ENCODE results near the gene MEGF11. TPM values are rescaled to one million over a fixed set of nuclear protein-coding genes. Genes with fewer than 3 reads are reported as not detected.

MEGF11 gene
- polyA plus RNA-seq, 1 of the 3 experiments (the other 2 are of a cell fraction), result not detected

GRCh38 chr15:66178531-66178910 lies 75.0 kb downstream of the MEGF11 start:
- H3K27me3 ChIP-seq (ENCODE audit: insufficient read depth), result peaks cover 31% of the 10 kb centered on the region
- no peaks in the 10 kb centered on the region for H3K79me2 ChIP-seq (ENCODE audit: insufficient read depth)
- 0 out of 4 replicates have a peak overlapping the region, but pooled peaks of 1 of the 2 experiments have one; percentile 14 for H3K27ac ChIP-seq (ENCODE audit: low read depth in 2 of 2, low read length in 1 of 2)
- peaks cover 0 to 29% of the 10 kb centered on the region in 2 experiments; a peak in 1 of 4 replicates for H3K4me1 ChIP-seq (ENCODE audit: control insufficient read depth in 1 of 2, insufficient read depth in 2 of 2, low read depth in 1 of 2, low read length in 1 of 2)
- POLR2A ChIA-PET, result no interaction called here
- no peak overlapping the region for H3K4me2 ChIP-seq
- WGBS (ENCODE audit: low lambda C conversion rate), result 47% methylated on average over 4 of the region's 4 CpGs
- H3K9me3 ChIP-seq, result no peaks in the 10 kb centered on the region
- no peaks in the 10 kb centered on the region for H3F3A ChIP-seq (replicated peaks; ENCODE audit: insufficient read depth)
- H4K20me1 ChIP-seq (ENCODE audit: insufficient read depth), result no peaks in the 10 kb centered on the region
- TF ChIP-seq GATA2 (CRISPR knock-in tag; IDR thresholded peaks at IDR 0.05) (no peak), MXI1 (IDR thresholded peaks at IDR 0.05; ENCODE audit: low read depth, low read length) (no peak), RAD21 (IDR thresholded peaks at IDR 0.05; ENCODE audit: low read length) (no peak), SIN3A (IDR thresholded peaks at IDR 0.05; ENCODE audit: borderline replicate concordance, low read depth, low read length) (no peak), MAX (IDR thresholded peaks at IDR 0.05; ENCODE audit: low read depth) (no peak), EZH2phosphoT487 (IDR thresholded peaks at IDR 0.05; ENCODE audit: borderline replicate concordance, low read depth) (no peak), IRF3 (IDR thresholded peaks at IDR 0.05; ENCODE audit: low read depth, low read length) (no peak), TCF12 (IDR thresholded peaks at IDR 0.05) (no peak), RCOR1 (IDR thresholded peaks at IDR 0.05; ENCODE audit: low read length) (no peak), CTCF (IDR thresholded peaks at IDR 0.05) (no peak), NRF1 (IDR thresholded peaks at IDR 0.05; ENCODE audit: low read depth, low read length) (no peak), USF2 (IDR thresholded peaks at IDR 0.05; ENCODE audit: borderline replicate concordance, low read depth, low read length) (no peak), SMC3 (IDR thresholded peaks at IDR 0.05; ENCODE audit: low read depth, low read length) (no peak)
- TF ChIP-seq, protein P1, sequence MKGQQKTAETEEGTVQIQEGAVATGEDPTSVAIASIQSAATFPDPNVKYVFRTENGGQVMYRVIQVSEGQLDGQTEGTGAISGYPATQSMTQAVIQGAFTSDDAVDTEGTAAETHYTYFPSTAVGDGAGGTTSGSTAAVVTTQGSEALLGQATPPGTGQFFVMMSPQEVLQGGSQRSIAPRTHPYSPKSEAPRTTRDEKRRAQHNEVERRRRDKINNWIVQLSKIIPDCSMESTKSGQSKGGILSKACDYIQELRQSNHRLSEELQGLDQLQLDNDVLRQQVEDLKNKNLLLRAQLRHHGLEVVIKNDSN (IDR thresholded peaks at IDR 0.05; ENCODE audit: borderline replicate concordance, low read depth), result no peak
- H3K36me3 ChIP-seq (replicated peaks in 1 of 2; ENCODE audit: control insufficient read depth in 1 of 2, insufficient read depth in 2 of 2, low read length in 1 of 2), result no peaks in the 10 kb centered on the region
- H3K9me2 ChIP-seq, result no peaks in the 10 kb centered on the region
- no peak for DNase-seq
- H3K9ac ChIP-seq, result no peak overlapping the region
- H3K4me3 ChIP-seq (ENCODE audit: low read depth in 2 of 2, low read length in 1 of 2), result no peak overlapping the region
- CTCF ChIA-PET, result interaction anchor here (0.8 to 2.3 kb wide), 3 partner anchors 8 to 196 kb away, joined by 3 to 8 read pairs (median 4); no protein-coding TSS in a partner anchor
- H2AFZ ChIP-seq (ENCODE audit: low read depth), result no peak overlapping the region
